ENCODE data around the gene THAP8.
"Not testable (repeated sequence)": the region's sequence is repeated elsewhere in the genome, so short reads cannot be mapped to it uniquely, and the experiment has no call there.

THAP8 gene, protein sequence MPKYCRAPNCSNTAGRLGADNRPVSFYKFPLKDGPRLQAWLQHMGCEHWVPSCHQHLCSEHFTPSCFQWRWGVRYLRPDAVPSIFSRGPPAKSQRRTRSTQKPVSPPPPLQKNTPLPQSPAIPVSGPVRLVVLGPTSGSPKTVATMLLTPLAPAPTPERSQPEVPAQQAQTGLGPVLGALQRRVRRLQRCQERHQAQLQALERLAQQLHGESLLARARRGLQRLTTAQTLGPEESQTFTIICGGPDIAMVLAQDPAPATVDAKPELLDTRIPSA

DNA sequence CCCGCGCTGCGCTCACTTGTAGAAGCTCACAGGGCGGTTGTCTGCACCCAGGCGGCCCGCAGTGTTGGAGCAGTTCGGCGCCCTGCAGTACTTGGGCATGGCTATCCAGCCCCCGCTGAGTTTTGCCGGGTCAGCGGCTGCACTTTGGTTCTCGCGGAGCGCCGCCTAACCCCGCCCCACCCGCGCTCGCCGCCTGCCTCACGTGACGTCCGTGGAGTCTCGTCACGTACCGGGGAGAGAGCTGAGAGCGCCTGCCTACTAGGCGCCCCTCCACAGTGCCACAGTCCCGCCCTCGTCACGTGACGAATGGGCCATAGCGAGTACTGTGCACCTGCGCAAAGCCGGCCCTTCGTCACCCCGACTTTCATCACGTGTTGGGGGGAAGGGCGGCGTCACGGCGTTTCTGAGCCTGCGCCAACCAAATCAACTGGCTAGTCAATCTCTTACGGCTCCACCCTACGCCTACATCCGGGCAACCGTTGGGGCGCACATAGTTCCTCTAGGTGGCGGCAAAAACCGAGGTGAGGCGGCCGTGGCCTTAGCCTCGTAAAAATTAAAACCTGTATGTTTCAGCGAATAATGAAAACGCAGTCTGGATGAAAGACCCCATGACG, at the start of gene THAP8:
TSS of gene THAP8 (minus strand) at position 167 of the 614 bp plus-strand sequence. CDS start at position 99, 68 bp downstream.
- DNase-seq = peak; percentile 99

DNA sequence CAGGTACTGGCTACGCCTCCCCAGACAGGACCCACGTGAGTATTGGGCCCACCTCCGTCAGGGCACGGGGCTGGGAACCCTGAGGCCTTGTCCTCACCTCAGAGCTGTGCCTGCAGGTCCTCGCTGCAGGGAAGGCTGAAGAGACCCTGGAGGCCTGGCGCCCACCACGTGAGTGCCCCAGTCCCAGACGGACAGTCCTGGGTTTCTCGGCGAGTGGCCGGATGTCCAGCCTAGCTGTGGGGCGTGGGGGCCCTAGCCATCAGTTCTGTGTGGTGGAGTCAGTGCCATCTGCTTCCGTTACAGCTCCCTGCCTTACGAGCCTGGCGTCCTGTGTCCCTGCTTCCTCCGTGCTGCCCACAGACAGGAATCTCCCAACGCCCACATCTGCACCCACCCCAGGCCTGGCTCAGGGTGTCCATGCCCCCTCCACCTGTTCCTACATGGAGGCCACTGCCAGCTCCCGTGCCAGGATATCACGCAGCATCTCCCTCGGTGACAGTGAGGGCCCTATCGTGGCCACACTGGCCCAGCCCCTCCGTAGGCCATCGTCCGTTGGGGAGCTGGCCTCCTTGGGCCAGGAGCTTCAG, 49.0 kb upstream of the THAP8 start:
- DNase-seq = no peak

DNA sequence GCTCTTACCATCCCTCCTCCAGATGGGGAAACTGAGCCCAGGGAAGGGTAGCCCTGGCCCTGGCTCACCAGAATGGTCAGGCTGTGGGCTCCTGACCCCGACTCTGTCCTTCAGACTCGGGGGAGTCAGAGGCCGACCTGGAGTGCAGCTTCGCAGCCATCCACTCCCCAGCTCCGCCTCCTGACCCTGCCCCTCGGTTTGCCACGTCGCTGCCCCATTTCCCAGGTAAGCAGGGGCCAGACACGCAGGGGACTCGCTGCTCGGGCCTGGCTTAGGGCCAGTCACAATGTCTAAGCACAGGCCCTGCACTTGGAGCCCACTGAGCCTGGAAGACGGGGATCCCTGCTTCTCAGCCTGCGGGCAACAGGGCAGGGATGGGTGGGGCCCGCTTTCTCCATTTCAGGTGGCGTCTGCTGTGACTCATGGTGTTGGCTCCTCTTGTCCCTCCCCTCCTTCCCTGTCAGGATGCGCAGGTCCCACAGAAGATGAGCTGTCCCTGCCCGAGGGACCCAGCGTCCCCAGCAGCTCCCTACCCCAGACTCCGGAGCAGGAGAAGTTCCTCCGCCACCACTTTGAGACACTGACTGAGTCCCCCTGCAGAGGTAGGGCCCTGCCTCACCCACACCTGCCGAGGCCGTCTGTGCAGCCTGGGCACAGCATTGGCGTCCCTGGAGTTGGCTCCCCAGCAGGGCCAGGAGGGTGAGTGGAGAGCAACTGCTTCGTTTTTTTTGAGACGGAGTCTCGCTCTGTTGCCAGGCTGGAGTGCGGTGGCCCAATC, 47.7 kb upstream of the THAP8 start:
- DNase-seq = no peak

DNA sequence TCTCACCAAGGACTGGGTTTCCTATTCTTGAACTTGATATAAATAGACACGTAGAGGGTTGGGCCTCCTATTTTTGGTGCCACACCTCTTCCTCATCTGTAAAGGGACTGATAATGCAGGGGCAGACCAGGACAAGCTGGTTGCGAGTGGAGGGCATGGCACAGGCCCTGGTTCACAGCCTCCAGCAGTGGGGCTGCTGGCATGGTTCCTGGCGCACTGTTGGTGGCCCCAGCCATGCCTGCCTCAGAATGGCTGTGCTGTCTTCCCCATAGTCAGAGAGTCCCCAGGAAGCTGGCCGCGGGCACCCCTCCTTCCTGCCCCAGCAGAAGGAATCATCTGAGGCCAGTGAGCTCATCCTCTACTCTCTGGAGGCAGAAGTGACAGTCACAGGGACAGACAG, 46.4 kb upstream of the THAP8 start:
- no peak for DNase-seq

DNA sequence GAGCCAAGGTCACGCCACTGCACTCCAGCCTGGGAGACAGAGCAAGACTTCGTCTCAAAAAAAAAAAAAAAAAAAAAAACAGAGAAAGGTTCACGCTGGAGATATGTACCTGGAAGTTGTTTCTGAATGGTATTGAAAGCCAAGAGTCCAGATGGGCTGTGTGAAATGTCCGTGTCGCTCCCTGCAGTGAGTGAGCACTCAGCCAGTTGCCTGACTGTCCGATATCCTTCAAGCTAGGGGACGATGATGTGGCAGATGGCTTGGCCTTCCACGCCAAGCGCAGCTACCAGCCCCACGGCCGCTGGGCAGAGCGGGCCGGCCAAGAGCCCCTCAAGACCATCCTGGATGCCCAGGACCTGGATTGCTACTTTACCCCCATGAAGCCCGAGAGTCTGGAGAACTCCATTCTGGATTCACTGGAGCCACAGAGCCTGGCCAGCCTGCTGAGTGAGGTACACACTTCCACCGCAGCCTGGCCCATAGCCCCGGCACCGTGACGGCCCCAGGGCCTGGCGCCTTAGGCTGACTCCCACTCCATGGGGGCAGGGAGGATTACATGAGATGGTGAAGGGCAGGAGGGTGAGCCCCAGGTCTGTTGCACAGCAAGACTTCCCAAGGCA, 45.2 kb upstream of the THAP8 start:
- no peak for DNase-seq

DNA sequence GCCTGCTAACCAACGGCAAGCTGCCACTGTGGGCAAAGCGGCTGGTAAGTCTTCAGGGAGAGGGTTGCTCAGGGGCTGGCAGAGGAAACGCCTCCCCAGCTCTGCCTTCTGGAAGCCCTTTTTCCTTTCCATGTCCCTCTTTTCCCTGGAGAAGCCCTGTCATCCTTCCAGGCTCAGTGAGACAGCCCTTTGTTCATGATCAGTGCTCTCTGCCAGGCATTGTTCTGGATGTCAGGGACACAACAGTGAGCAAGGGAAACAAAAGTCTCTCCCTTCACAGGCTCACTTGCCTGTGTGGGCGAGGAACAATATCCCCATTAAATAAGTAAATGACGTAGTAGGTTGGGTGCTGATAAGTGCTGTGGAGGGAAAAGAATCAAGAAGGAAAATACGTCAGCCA, 43.0 kb upstream of the THAP8 start:
- no peak for DNase-seq

DNA sequence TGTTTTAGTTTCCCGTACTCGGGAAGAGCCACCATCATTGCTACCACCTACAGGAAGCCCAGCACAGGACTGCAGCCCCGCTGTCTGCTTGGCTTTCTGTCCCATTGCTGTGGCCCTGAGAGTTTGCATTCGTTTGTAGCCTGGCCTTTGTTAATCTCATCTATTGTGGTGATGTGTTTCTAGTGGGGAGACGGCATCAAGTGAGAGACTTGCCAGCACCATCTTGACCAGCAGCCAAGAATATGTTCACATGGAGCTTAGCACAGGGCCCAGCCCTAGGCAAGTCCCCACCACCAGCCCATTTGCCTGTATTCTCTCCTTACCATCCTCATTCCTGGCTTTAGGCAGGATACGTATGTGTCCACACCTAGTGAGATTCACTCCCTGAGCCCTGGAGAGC, 39.6 kb upstream of the THAP8 start:
- DNase-seq = no peak

DNA sequence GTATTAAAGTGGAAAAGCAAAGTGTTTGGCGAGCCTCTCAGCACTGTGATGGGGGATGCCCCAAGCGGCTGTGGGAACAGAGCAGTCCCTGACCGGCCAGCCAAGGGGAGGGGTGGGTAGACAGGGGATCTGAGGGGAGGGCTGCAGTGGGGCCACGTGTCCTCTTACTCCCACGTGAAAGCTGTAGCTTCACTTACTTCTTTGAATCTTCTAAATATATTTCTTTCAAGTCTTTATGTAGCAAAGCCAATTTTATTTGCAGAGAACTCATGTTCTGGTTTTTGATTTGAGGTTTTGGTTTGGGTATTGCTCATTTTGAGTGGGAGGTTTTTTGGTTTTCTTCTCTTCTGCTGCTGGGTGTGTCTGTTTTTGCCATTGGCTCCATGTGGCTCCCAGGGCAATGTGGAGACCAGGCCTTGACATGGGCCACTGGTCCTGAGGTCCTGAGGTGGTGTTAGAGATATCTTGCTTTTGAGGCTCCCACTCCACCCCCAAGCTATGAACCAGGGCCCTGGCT, 39.1 kb upstream of the THAP8 start:
- DNase-seq = no peak

DNA sequence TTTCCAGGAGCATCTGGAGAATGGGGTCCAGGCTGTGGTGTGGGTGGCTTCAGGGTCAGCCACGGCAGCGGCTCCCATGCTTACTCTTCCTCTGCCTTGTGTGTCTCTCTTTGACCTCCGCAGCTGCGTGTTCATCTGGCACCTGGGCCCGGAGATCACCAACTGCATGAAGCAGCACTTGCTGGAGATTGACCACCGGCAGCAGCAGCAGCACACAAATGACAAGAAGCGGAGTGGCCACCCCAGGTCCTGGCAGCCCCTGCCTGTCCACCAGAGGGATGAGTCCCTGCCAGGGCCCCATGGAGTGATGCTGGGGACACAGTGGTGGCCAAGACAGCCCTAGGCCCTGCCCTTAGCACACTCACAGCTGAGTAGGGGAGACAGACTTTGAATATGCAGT, 38.5 kb upstream of the THAP8 start:
- no peak for DNase-seq

DNA sequence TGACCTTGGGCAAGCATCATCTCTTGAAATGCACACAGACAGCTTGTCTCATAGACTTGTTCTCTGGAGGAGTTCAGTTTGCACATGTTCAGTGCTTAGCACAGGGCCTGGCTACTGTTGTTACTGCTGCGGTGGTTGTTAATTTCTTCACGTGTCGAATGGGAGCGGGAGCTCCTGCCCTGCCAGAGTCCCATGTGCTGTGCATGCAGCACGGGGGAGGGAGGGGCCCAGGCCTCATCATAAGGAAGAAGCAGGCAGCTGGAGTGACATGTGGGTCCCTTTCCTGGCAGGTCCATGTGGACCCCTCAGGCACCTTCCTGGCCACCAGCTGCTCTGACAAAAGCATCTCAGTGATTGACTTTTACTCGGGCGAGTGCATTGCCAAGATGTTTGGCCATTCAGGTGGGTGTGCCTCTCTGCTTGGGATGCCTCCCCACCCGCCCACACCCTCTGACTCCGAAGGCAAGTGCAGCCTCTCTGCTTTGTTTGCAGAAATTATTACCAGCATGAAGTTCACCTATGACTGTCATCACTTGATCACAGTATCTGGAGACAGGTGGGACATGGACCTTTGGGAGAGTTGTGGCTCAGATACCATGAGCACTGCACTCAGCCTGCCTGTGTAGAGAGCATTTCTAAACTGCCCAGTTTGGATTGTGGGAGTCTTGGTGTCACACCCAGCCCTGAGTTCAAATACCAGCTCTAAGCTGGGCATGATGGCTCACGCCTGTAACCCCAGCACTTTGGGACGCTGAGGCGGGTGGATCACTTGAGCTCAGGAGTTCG, 37.0 kb upstream of the THAP8 start:
- no peak for DNase-seq

DNA sequence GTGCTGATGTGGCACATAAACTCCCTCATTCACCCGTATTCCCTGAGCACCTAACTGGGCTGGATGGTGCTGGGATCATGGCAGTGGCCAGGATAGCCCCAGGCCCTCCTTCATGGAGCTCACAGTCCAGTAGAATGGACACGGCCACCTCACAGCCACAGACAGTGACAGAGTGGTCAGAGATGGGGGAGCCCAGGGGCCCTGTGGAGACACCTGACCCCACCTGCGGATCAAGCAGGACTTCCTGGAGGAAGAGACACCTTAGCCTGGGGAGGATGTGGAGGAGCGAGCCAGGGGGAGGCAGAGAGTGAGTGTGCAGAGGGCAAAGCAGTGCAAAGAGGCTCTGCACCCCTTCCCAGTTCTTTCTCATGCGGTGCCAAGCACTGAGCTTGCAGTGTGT, 35.8 kb upstream of the THAP8 start:
- no peak for DNase-seq

DNA sequence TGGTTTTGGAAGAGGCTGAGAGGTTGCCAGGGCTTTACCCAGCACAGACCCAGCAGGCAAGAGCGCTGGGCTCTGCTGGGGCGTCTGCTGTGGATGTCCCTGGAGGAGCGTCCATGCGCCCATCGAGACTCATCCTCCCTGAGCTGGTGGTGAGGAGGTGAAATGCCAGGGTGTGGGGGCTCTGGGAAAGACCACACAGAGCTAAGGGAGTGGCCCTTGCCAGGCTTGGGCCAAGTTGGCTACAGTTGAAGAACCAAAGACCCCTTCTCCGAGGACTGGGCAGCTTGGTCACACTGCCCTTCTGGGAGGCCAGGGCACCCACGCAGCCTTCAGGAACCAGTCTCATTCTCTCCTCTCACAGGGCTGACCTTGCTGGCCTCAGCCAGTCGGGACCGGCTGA, 32.2 kb upstream of the THAP8 start:
- DNase-seq = no peak

DNA sequence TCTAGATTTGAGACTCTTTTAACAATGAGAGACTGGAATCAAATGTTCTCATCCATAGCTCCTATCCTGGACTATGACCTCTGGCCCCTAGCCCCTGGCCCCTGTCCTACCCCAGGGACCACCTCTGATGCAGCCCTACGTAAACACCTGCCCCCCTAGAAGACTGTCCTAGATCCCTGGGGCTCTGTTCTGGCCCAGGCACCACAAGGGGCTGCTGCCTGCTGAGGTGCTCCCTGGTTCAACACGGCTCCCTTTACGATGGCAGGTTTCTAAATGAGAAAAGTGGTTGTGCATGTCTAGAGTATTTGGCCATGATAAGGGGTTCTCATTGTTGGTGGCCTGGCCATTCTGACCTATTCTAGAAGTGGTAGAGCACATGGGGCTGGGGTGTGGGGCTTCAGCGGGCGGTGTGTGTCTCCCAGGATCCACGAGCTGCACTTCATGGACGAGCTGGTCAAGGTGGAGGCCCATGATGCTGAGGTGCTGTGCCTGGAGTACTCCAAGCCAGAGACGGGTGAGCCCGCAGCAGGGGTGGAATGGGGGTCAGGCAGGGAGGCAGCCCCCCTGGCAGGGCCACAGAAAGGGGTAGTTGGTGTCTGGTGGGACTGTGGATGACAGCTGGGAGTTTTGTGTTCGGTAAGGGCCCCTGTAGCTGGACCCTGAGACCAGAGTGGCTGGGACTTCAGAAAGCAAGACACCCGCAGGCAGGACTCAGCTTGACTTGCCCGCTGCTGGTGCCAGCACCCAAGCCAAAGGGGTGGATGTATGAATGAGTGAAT, 30.3 kb upstream of the THAP8 start:
- no peak for DNase-seq

DNA sequence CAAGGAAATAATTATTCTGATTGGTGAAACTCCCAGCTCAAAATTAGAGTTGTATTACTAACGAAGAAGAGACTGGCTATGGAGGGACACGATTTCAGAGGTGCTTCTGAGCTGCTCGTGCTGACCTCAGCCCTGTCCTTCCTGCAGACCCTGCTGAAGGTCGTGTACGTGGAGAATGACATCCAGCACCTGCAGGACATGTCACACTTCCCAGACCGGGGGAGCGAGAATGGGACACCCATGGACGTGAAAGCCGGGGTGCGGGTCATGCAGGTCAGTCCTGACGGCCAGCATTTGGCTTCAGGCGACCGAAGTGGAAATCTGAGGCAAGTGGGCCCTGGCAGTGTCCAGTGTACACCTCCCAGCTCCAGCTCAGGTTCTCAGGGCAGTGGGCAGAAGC, 28.8 kb upstream of the THAP8 start:
- no peak for DNase-seq

DNA sequence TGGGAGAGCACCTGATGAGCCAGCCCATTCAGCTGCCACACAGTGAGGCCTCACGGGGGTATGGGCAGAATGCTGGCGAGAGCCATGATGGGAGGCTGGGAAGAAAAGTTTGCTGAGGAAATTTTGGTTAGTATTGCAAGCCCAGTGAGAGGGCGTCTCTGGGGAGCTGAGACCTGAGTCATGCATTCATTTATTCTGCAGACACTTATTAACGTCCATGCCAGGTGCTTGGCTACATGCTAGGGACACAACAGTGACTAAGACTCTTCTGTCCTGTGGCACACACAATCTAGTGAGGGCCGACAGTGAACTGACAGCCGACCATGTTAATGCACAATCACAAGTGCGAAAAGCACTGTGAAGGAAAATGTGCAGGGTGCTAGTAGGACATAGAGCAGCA, 27.8 kb upstream of the THAP8 start:
- DNase-seq = no peak

DNA sequence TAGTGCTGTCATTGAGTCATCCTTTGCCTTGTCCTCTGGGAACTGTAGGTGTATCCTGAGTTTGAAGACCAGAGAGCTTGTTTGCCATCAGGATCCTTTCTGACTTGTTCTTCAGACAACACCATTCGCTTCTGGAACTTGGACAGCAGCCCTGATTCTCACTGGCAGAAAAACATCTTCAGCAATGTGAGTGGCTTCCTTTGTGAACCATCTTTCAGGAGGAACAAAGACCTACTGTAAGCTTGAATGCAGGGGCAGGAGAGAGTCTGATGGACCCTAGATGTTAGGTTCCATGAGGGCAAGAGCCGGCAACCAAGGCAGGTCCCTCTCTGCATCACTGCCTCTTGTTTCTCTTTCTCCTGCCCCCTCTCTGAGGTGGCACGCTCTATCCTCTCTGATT, 27.3 kb upstream of the THAP8 start:
- DNase-seq = no peak

DNA sequence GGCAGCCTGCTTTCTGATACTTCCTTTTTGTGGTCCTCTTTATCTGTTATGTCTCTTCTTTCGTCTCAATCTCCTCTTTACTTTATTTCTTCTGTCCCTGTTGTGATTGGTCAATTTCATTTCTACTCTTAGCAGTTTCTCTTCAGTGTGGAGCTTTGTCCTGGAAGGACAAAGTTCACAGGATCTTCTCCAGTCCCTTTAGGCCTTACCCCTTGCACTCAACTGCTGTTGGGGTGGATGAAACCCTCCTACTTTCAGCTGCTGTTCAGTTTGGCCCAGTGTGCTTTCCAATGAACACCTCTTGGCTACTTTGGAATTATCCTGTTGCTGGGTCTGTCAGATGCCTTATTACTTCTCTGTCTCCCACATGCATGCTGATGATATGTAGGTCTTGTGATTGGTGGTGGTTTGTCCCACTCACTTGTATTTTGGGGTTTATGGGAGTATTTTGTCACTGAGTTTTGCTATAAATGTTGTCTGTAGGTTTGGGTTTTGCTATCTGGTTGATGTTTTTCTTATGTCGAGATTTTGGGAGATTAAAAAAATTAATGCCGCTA, 25.4 kb upstream of the THAP8 start:
- no peak for DNase-seq

DNA sequence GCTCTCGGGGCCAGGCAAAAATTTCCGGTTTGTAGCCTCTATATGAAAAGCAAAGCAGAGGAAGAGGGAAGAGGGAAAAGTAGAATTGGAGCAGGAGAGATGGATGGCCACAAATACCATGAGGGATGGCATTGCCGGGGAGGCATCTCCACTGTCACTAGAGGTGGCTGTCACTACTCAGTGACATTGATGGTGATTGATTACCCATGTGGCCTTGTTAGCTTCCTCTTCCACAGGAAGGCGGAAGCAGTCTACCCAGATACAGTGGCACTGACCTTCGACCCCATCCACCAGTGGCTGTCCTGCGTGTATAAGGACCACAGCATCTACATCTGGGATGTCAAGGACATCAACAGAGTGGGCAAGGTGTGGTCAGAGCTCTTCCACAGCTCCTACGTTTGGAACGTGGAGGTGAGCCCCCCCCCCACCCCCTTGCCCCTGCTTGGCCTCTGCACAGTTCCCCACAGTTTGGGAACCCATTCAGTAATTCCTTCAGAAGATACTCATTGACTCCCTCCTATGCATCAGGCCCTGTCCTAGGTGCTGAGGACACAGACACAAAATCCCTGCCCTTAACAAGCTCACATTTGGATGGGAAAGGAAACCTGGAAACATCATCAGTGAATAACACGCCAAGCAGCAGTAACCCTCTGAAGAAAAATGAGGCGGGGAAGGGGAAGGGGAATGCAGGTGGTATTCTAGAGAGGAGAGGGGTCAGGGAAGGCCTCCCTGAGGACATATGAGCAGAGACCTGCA, 19.2 kb upstream of the THAP8 start:
- DNase-seq = no peak

DNA sequence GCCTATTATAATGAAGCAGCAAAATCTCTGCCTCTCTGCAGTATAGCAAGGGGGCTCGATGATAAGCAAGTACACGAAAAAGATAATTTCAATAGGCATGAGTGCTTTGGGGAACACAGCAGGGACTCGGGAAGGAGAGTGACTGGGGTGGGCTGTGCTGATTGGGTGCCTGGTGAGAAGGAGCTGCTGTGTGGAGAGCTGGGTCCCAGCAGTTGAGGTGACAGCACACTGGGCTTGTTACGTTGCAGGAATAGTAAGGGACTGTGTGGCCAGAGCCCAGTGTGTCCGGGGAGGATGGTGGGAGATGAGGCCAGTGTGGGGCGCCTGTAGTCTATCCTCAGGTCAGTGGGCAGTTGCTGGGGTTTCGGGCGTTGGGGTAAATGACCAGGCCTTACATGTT, 18.0 kb upstream of the THAP8 start:
- DNase-seq = no peak

DNA sequence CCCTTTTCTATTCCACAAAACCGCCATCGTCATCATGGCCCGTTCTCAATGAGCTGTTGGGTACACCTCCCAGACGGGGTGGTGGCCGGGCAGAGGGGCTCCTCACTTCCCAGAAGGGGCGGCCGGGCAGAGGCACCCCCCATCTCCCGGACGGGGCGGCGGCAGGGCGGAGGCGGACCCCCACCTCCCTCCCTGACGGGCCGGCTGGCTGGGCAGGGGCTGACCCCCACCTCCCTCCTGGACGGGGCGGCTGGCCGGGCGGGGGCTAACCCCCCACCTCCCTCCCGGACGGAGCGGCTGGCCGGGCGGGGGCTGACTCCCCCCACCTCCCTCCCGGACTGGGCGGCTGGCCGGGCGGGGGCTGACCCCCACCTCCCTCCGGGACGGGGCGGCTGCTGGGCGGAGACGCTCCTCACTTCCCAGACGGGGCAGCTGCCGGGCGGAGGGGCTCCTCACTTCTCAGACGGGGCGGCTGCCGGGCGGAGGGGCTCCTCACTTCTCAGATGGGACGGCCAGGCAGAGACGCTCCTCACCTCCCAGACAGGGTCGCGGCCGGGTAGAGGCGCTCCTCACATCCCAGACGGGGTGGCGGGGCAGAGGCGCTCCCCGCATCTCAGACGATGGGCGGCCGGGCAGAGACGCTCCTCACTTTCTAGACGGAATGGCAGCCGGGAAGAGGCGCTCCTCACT, 14.9 kb upstream of the THAP8 start:
- not testable (repeated sequence) for DNase-seq
